BJ (cell line): ENCODE results near the gene CMTM8. TPM values are rescaled to one million over a fixed set of nuclear protein-coding genes. Genes with fewer than 3 reads are reported as not detected.

ENCODE experiments used
- CTCF ChIA-PET: fragments of 350-600 bp; formaldehyde crosslinking; extraction: SDS; loops from one replicate; lab custom pipeline; 2021; ENCODE audit warnings: antibody characterized with exemption, inconsistent platforms; lab: Yijun Ruan, JAX
- POLR2A ChIA-PET: fragments of 300-600 bp; sonication (Branson Sonifier 250); formaldehyde crosslinking; extraction: SDS; loops from one replicate; lab custom pipeline; 2021; ENCODE audit warnings: antibody characterized with exemption; lab: Charles Lee
- DNase-seq: peaks from one replicate; pipeline ENCODE4 v3.0.0-alpha.2; 2011; ENCODE audit warnings: low read depth
- H3K27me3 ChIP-seq: 2 replicates; pipeline ENCODE4 v1.6.0; 2011; ENCODE audit warnings: low read length; ENCODE audit not compliant: control insufficient read depth, insufficient read depth
- H3K36me3 ChIP-seq: 2 replicates; pipeline ENCODE4 v1.5.1; 2011; ENCODE audit warnings: low read length; ENCODE audit not compliant: control insufficient read depth, insufficient read depth
- H3K4me3 ChIP-seq: 2 replicates; pipeline ENCODE4 v1.5.1; 2011; ENCODE audit warnings: low read depth, mild to moderate bottlenecking, control low read depth, low read length
- polyA plus RNA-seq: library from polyadenylated mRNA; depleted of rRNA; stranded (reverse); fragments of >200 nt; gene quantifications from 2 replicates; pipeline ENCODE4 v1.2.3, GENCODE V29; 2011
- TF ChIP-seq, protein P1 (sequence below): IDR thresholded peaks from 2 replicates; pipeline ENCODE4 v1.5.1; 2011; ENCODE audit warnings: low read depth, mild to moderate bottlenecking, control low read depth, inconsistent platforms, low read length, moderate library complexity; ENCODE audit not compliant: insufficient read depth

Gene CMTM8
- polyA plus RNA-seq, 1 experiment = 0.39 TPM

- Histone ChIP-seq H3K4me3 (no peak overlapping the region), H3K27me3 (no peaks in the 10 kb centered on the region; the same call in 1 of the 2 replicates), H3K36me3 (no peaks in the 10 kb centered on the region)
- POLR2A ChIA-PET = no interaction called here
- TF ChIP-seq, protein P1, sequence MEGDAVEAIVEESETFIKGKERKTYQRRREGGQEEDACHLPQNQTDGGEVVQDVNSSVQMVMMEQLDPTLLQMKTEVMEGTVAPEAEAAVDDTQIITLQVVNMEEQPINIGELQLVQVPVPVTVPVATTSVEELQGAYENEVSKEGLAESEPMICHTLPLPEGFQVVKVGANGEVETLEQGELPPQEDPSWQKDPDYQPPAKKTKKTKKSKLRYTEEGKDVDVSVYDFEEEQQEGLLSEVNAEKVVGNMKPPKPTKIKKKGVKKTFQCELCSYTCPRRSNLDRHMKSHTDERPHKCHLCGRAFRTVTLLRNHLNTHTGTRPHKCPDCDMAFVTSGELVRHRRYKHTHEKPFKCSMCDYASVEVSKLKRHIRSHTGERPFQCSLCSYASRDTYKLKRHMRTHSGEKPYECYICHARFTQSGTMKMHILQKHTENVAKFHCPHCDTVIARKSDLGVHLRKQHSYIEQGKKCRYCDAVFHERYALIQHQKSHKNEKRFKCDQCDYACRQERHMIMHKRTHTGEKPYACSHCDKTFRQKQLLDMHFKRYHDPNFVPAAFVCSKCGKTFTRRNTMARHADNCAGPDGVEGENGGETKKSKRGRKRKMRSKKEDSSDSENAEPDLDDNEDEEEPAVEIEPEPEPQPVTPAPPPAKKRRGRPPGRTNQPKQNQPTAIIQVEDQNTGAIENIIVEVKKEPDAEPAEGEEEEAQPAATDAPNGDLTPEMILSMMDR = no peak
- CTCF ChIA-PET = interaction anchor here (1.0 to 6.5 kb wide), 9 partner anchors 12 to 291 kb away, joined by 4 to 86 read pairs (median 5); partner anchors contain the start of genes CMTM6 and CMTM7
- no peak for DNase-seq
Observed at GRCh38 chr3:32373844-32374243, 135.4 kb downstream of the CMTM8 start.

GRCh38 chr3:32374788-32375595, 136.5 kb downstream of the CMTM8 start:
- TF ChIP-seq, protein P1 = peak; percentile 65
- ChIA-PET CTCF (interaction anchor here (0.6 to 6.5 kb wide), 31 partner anchors 8 to 445 kb away, joined by 3 to 86 read pairs (median 4); partner anchors contain the start of genes CMTM6 and CMTM7), POLR2A (no interaction called here)
- no peaks in the 10 kb centered on the region; the same call in 1 of the 2 replicates for H3K27me3 ChIP-seq
- DNase-seq = no peak
- H3K4me3 ChIP-seq = no peak overlapping the region
- no peaks in the 10 kb centered on the region for H3K36me3 ChIP-seq

GRCh38 chr3:32375596-32375930, 137.1 kb downstream of the CMTM8 start:
- Histone ChIP-seq H3K27me3 (no peaks in the 10 kb centered on the region; the same call in 1 of the 2 replicates), H3K36me3 (no peaks in the 10 kb centered on the region), H3K4me3 (no peak overlapping the region)
- TF ChIP-seq, protein P1 = no peak
- DNase-seq = no peak
- POLR2A ChIA-PET = no interaction called here
- CTCF ChIA-PET = interaction anchor here (0.6 to 6.5 kb wide), 22 partner anchors 8 to 292 kb away, joined by 3 to 86 read pairs (median 4); partner anchors contain the start of genes CMTM6 and CMTM7

DNA sequence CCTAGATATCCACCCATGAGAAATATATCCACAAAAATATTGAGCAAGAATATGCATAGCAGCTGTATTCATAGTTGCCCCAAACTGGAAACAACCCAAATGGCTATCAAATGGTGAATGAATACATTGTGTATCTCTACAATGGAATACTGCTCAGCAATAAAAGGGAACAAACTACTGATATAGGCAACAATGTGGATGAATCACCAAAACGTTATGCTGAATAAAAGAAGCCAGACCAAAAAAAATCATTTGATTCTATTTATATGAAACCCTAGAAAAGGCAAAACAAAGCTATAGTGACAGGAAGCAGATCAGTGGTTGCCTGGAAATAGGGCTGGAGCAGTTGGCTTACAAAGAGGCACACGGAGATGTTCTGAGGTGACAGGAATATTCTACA, 137.6 kb downstream of the CMTM8 start:
- POLR2A ChIA-PET = no interaction called here
- Histone ChIP-seq H3K27me3 (no peaks in the 10 kb centered on the region; the same call in 1 of the 2 replicates), H3K4me3 (no peak overlapping the region), H3K36me3 (no peaks in the 10 kb centered on the region)
- DNase-seq = no peak
- CTCF ChIA-PET = interaction anchor here (0.9 to 6.5 kb wide), 15 partner anchors 9 to 213 kb away, joined by 3 to 86 read pairs (median 4); partner anchors contain the start of gene CMTM7
- TF ChIP-seq, protein P1 = no peak

GRCh38 chr3:32379831-32380500, 141.5 kb downstream of the CMTM8 start:
- POLR2A ChIA-PET = no interaction called here
- CTCF ChIA-PET = no interaction called here
- H3K27me3 ChIP-seq = no peaks in the 10 kb centered on the region; the same call in 1 of the 2 replicates

More at GRCh38 chr3:32379831-32380500, 141.5 kb downstream of the CMTM8 start:
- no peak for DNase-seq
- TF ChIP-seq, protein P1 = no peak
- Histone ChIP-seq H3K36me3 (no peaks in the 10 kb centered on the region), H3K4me3 (no peak overlapping the region)
